Measurements from ENCODE around the gene UCHL3. TPM values are rescaled to one million over a fixed set of nuclear protein-coding genes. Genes with fewer than 3 reads are reported as not detected.

The UCHL3 gene
- total and polyA plus RNA-seq, 2 of the 4 experiments (the other 2 are of a cell fraction) = 63.8 to 68.3 TPM

GRCh38 chr13:75648446-75648845, 98.9 kb downstream of the UCHL3 start:
- dilution Hi-C loops (cut with HindIII; ENCODE audit: low sequenced_read_pairs, unreplicated experiment) = no loop called here
- peaks cover 94% of the 10 kb centered on the region for H4K20me1 ChIP-seq (ENCODE audit: insufficient read depth, low read length)
- H2AK9ac ChIP-seq (replicated peaks; ENCODE audit: low read depth, low read length, poor library complexity) = no peak overlapping the region
- H4K8ac ChIP-seq (ENCODE audit: low read depth in 2 of 2, low read length in 2 of 2) = peak overlapping the region in 1 of 2 experiments; percentile 0; a peak in 1 of 4 replicates
- ChIA-PET CTCF (no interaction called here), POLR2A (ENCODE audit: unreplicated experiment) (no interaction called here)
- H4K91ac ChIP-seq (ENCODE audit: insufficient read depth, low read depth, low read length) = 0 out of 2 replicates have a peak overlapping the region, but pooled peaks have one; percentile 14
- peak overlapping the region; percentile 2; the same call in 1 of the 2 replicates for H3K23ac ChIP-seq (ENCODE audit: low read depth, low read length)
- no peak overlapping the region for H2BK15ac ChIP-seq (ENCODE audit: low read depth, low read length)
- H3K4me2 ChIP-seq (ENCODE audit: low read depth, low read length) = no peak overlapping the region
- no peak for ATAC-seq (ENCODE audit: low read depth)
- H3K36me3 ChIP-seq (ENCODE audit: control insufficient read depth, insufficient read depth, low read length) = peaks cover 3% of the 10 kb centered on the region
- no CpG with 5 or more reads among the region's 2 CpGs for WGBS, 2 experiments (ENCODE audit: extremely low coverage in 2 of 2, insufficient read length in 1 of 2)
- intact Hi-C loops (cut with micrococcal nuclease) = no loop called here
- H2BK20ac ChIP-seq (ENCODE audit: low read depth, low read length) = no peak overlapping the region
- H3K56ac ChIP-seq (ENCODE audit: extremely low read depth, insufficient read depth, low read length) = no peak overlapping the region
- H3K18ac ChIP-seq (ENCODE audit: low read depth, low read length) = no peak overlapping the region
- peak overlapping the region; percentile 15; the same call in 1 of the 2 replicates for H4K5ac ChIP-seq (ENCODE audit: low read depth, low read length)
- H3K9me1 ChIP-seq (ENCODE audit: insufficient read depth, low read length) = peaks cover 21% of the 10 kb centered on the region
- TF ChIP-seq POLR2A (IDR thresholded peaks at IDR 0.05; ENCODE audit: low read depth, low read length) = no peak
- TF ChIP-seq CTCF (conservative IDR thresholded peaks at IDR 0.05; ENCODE audit: low read depth, low read length) = no peak
- no peak for TF ChIP-seq MAFK (IDR thresholded peaks at IDR 0.05; ENCODE audit: low read depth, low read length)
- TF ChIP-seq CHD1 (IDR thresholded peaks at IDR 0.05; ENCODE audit: low read depth, low read length) = no peak
- TF ChIP-seq RAD21 (IDR thresholded peaks at IDR 0.05; ENCODE audit: low read length) = no peak
- TF ChIP-seq SMC3 (IDR thresholded peaks at IDR 0.05; ENCODE audit: low read depth, low read length) = no peak
- TF ChIP-seq FOS (IDR thresholded peaks at IDR 0.05; ENCODE audit: low read depth, low read length) = no peak
- TF ChIP-seq BHLHE40 (IDR thresholded peaks at IDR 0.05; ENCODE audit: low read depth, low read length) = no peak
- no peak for TF ChIP-seq MAZ (IDR thresholded peaks at IDR 0.05; ENCODE audit: borderline replicate concordance, low read depth, low read length)
- DNase-seq = no peak
- peak overlapping the region; percentile 15; the same call in 1 of the 2 replicates for H3K4ac ChIP-seq (ENCODE audit: low read depth, low read length)
- peaks cover 14% of the 10 kb centered on the region for H3K4me1 ChIP-seq (ENCODE audit: control insufficient read depth, insufficient read depth, low read length)
- peak overlapping the region; percentile 65; the same call in 1 of the 2 replicates for H3K14ac ChIP-seq (replicated peaks; ENCODE audit: low read depth, low read length)
- in situ Hi-C loops (cut with MboI; ENCODE audit: low sequenced_read_pairs) = no loop called here
- H3K9ac ChIP-seq (ENCODE audit: low read depth, low read length) = no peak overlapping the region
- H3K79me1 ChIP-seq (ENCODE audit: low read depth in 1 of 2, low read length in 2 of 2) = peaks cover 8 to 59% of the 10 kb centered on the region in 2 experiments
- no peak overlapping the region for H3K4me3 ChIP-seq (ENCODE audit: insufficient read depth, low read depth, low read length)
- peak overlapping the region; percentile 63 for H2BK5ac ChIP-seq (ENCODE audit: low read depth, low read length, poor library complexity, severe bottlenecking)
- no peak overlapping the region for H2AFZ ChIP-seq (replicated peaks; ENCODE audit: low read length, poor library complexity)
- H2AK5ac ChIP-seq (ENCODE audit: low read depth, low read length) = no peak overlapping the region
- H3K27me3 ChIP-seq (ENCODE audit: control insufficient read depth, insufficient read depth, low read length) = no peaks in the 10 kb centered on the region
- no peaks in the 10 kb centered on the region for H3K9me3 ChIP-seq (ENCODE audit: control insufficient read depth, insufficient read depth, low read length)
- H3K27ac ChIP-seq (ENCODE audit: insufficient read depth, low read length) = no peak overlapping the region
- H2BK120ac ChIP-seq (ENCODE audit: low read depth, low read length) = no peak overlapping the region
- no TSS peak for BruUV-seq (replicated peaks)
